ENCODE measurements around the gene TNRC6A. TPM values are rescaled to one million over a fixed set of nuclear protein-coding genes. Genes with fewer than 3 reads are reported as not detected.

The TNRC6A gene
- total RNA-seq, result 10 to 100 TPM; 30.3 to 33.9 TPM

DNA sequence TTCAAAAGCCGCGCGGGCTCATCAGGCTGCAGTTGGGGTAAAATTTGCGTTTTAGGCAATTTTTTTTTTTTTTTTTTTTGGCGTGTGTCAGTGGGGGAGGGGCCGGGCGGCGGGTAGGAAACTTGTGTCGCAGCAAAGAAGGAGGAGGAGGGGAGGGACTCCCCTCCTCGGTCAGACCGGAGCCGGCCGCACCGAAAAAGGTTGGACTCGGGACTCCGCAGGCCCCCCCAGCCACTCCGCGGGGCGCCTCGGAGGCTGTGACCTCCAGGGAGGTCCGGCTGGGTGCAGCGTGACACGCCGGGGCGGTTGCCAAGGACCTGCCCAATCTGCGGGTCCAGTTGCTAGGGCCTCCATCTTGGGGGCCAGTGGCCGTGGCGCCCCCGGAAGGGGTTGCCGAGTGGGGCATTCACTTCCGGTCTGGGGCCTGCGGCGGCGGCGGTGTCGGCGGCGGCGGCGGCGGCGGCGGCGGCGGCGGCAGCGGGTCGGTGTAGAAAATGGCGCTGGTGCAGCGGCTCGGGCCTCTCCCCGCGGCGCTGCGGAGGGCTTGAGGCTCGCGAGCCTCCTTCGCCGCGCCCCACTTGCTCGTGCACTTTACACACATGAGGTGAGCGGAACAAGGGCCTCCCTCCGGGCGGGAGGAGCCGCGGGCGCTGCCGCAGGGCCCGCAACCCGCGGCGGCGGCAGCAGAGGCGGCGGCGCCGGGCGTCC, at the start of gene TNRC6A:
TNRC6A (plus strand) TSS at position 409 of the 708 bp plus-strand sequence; CDS start at position 600, 191 bp downstream.
- Mint-ChIP-seq H3K27me3 (no peaks in the 10 kb centered on the region), H3K9me3 (no peaks in the 10 kb centered on the region), H3K27ac (peak within 1 kb of the TSS; percentile 94), H3K36me3 (peaks cover 35% of the 10 kb centered on the region), H3K4me1 (peaks cover 34% of the 10 kb centered on the region), H3K4me3 (peak within 1 kb of the TSS; percentile 91)
- peak; percentile 87 for DNase-seq

DNA sequence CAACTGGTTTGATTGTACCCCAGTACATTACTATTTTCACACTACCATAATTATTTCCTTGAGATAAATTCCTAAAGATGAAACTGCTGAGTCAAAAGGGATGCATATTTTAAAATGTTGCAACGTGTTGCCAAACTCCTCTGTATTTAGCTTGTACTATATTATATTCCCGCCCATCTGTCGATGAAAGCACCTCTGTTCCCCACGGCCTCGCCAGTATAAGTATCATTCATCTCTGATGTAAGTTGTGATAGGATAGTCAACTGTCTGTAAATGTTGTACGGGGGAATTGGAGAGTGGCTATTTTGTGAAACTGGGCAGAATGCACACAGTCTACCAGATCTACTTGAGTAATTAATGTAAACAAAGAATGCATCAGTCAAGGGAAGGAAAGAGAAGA, 47.7 kb upstream of the TNRC6A start:
- Mint-ChIP-seq H3K4me3 (no peak overlapping the region), H3K27me3 (peaks cover 5% of the 10 kb centered on the region), H3K36me3 (no peaks in the 10 kb centered on the region), H3K9me3 (no peaks in the 10 kb centered on the region), H3K27ac (no peak overlapping the region), H3K4me1 (no peaks in the 10 kb centered on the region)
- no peak for DNase-seq

DNA sequence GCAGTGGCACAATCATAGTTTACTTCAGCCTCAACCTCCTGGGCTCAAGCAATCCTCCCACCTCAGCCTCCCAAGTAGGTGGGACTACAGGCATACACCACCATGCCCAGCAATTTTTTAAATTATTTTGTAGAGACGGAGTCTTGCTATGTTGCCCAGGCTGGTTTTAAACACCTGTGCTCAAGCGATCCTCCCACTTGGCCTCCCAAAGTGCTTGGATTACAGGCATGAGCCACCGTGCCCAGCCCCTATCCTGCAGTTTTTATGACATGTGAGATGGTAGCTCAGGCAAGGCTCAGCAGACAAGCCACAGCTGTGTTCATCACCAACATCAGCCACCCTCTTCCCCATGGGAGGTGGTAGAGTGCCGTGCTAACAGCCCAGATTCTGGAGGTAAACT, 46.2 kb upstream of the TNRC6A start:
- H3K4me1 Mint-ChIP-seq, result no peaks in the 10 kb centered on the region
- no peaks in the 10 kb centered on the region for H3K9me3 Mint-ChIP-seq
- DNase-seq, result no peak
- H3K4me3 Mint-ChIP-seq, result no peak overlapping the region
- no peak overlapping the region for H3K27ac Mint-ChIP-seq
- H3K27me3 Mint-ChIP-seq, result peaks cover 4% of the 10 kb centered on the region
- H3K36me3 Mint-ChIP-seq, result no peaks in the 10 kb centered on the region

DNA sequence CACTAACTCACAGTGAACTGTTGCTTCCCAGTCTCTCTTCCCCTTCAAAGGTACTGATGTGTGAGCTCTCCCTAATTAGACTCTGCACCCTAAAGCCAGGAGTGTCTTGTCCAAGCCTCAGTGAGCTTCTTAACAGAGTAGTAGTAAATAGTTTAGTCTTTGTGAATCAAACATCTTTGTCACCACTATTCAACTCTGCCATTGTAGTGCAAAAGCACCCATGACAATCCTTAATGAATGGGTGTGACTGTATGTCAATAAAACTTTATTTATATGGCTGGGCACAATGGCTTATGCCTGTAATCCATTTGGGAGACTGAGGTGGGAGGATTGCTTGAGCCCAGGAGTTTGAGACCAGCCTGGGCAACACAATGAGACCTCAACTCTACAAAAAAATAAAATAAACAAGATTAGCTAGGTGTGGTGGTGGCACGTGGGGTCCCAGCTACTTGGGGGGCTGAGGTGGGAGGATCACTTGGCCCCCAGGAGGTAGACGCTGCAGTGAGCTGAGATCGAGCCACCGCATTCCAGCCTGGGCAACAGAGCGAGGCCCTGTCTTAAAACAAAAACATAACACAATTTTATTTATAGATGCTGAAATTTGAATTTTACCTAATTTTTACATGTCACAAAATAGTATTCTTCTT, 45.5 kb upstream of the TNRC6A start:
- Mint-ChIP-seq H3K36me3 (no peaks in the 10 kb centered on the region), H3K9me3 (no peaks in the 10 kb centered on the region), H3K4me3 (no peak overlapping the region), H3K27ac (no peak overlapping the region), H3K27me3 (peaks cover 6% of the 10 kb centered on the region), H3K4me1 (no peaks in the 10 kb centered on the region)
- no peak for DNase-seq

DNA sequence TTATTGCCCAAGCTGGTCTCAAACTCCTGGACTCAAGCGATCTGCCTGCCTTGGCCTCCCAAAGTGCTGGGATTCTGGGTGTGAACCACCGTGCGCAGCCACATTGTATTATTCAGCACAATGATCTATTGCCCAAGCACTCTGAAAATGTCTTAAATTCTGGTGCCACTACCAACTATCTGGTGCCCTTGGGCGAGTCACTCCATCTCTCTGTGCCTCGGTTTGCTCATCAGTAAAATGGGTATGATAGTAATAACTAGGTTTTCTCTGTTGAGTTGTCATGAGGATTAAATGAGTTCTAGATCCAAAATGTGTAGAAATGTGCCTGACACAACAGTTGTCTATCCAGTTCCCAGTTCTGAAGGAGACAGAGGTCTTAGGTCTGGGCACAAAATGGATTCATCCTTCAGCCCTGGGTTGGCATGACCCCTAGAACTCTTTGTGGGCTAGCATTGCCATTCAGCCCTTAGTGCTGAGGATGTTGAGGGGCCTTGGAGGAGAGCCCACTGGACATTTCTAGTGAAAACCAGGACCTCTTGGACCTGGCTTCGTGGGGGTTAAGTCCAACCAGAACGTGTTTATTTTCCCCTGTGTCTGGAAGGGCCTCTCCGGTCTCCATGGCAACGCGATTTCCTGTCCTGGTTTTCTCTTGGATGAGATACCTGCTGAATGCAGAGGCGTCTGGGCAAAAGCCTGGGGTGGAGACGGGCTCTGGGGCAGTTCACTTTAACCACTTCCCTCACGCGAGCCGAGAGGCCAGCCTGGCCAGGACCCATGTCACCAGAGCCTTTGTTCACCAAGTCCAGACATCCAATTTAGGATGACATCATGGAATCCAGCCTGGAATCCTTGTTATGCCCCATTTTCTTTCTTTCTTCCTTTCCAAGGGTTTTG, 43.7 kb upstream of the TNRC6A start:
- Mint-ChIP-seq H3K4me3 (no peak overlapping the region), H3K27me3 (peaks cover 9% of the 10 kb centered on the region), H3K27ac (no peak overlapping the region), H3K9me3 (no peaks in the 10 kb centered on the region), H3K4me1 (no peaks in the 10 kb centered on the region), H3K36me3 (no peaks in the 10 kb centered on the region)
- DNase-seq, result no peak

DNA sequence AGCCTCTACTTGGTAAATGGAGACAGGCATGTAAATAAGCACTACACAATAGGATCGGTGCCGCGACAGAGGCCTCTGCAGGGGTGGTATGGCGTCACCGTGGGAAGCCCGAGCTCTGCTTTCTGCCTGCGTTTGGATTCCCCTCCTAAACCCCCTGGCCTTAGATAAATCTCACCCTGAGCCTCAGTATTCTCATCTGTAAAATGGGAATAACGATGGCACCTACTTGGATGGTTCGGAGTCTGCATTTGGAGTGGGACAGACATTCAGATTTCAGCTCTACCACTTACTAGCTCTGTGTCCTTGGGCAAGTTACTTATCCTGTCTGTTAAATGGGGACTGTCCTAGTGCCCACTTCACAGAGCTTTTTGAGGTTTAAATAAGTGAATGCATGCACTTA, 42.8 kb upstream of the TNRC6A start:
- Mint-ChIP-seq H3K9me3 (no peaks in the 10 kb centered on the region), H3K27ac (no peak overlapping the region), H3K27me3 (peaks cover 9% of the 10 kb centered on the region), H3K4me1 (no peaks in the 10 kb centered on the region), H3K36me3 (no peaks in the 10 kb centered on the region), H3K4me3 (no peak overlapping the region)
- no peak for DNase-seq

DNA sequence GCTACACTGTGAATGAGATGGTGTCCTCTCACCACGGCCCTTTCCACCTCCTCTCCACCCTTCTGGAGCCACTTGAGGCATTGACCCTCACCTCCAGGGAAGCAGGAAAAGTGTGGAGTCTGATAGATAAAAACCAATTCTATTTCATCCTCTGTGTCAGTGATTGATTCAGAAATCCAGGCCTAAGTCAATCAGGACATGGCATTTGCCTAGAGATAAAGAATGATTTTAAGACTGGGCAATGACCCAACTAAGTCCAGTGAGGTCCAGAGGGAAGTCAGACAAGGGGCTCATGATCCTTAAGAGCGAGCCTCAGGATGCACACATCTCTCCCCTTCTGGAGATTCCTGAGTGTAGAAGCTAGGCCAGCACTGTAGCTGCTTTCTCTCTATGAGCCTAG, 41.1 kb upstream of the TNRC6A start:
- H3K4me1 Mint-ChIP-seq, result no peaks in the 10 kb centered on the region
- peaks cover 9% of the 10 kb centered on the region for H3K27me3 Mint-ChIP-seq
- H3K9me3 Mint-ChIP-seq, result no peaks in the 10 kb centered on the region
- no peak overlapping the region for H3K27ac Mint-ChIP-seq
- DNase-seq, result no peak
- no peak overlapping the region for H3K4me3 Mint-ChIP-seq
- no peaks in the 10 kb centered on the region for H3K36me3 Mint-ChIP-seq

DNA sequence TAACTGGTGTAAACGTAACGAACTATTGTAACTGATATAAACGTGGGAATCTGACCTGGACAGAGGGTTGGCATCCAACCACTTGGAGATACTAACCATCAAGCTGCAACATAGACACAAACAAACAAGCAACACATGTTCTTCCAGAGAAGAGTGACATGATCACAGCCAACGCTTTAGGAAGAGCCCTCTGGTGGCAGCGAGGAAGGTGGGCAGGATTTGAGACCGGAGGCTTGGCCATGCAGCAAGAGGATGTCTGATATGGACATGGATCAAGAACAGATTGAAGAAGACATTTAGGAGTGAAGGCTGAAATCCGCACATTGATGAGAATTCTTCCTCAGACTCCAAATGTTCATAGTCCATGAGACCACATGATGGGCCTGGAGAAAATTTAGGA, 40.3 kb upstream of the TNRC6A start:
- no peak overlapping the region for H3K4me3 Mint-ChIP-seq
- H3K27ac Mint-ChIP-seq, result no peak overlapping the region
- no peak for DNase-seq
- no peaks in the 10 kb centered on the region for H3K9me3 Mint-ChIP-seq
- H3K27me3 Mint-ChIP-seq, result peaks cover 9% of the 10 kb centered on the region
- H3K36me3 Mint-ChIP-seq, result no peaks in the 10 kb centered on the region
- H3K4me1 Mint-ChIP-seq, result no peaks in the 10 kb centered on the region

DNA sequence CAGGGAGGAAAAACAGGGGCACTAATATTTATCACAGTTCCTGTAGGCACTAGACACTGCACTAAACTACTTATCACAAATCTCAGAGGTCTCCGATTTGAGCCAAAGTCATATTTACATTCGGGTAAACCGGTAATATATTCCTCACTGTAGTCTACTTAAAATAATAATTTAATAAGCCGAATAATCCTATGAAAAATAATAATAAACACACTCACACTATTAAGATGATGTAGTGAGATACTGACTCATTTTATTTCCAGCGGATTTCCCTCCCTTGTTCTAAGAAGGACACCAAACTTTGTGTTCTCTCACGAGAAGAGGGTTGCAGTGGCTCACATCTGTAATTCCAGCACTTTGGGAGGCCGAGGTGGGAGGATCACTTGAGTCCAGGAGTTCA, 36.6 kb upstream of the TNRC6A start:
- Mint-ChIP-seq H3K27ac (no peak overlapping the region), H3K36me3 (no peaks in the 10 kb centered on the region), H3K4me3 (no peak overlapping the region), H3K4me1 (no peaks in the 10 kb centered on the region), H3K27me3 (peaks cover 11% of the 10 kb centered on the region), H3K9me3 (no peaks in the 10 kb centered on the region)
- DNase-seq, result no peak

DNA sequence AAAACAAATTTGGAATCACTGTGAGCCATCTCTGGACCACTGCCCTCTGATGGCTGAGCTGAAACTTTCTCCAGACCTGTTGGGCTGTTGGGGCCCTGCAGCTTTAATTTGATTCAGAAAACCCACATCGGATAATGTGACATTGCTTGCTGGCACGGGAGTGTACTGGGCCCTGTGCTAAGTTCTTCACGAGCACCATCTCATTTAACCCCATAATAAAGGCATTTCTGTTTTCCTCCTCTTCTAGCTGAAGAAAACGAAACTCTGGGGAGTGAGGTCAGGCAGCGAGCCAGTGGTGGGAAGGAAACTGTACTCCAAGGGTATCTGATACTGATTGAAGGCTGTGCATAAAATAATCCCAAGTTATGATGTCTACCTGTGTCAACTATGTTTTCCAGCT, 34.5 kb upstream of the TNRC6A start:
- no peak for DNase-seq
- H3K9me3 Mint-ChIP-seq, result no peaks in the 10 kb centered on the region
- no peaks in the 10 kb centered on the region for H3K36me3 Mint-ChIP-seq
- peaks cover 6% of the 10 kb centered on the region for H3K27me3 Mint-ChIP-seq
- no peak overlapping the region for H3K27ac Mint-ChIP-seq
- H3K4me3 Mint-ChIP-seq, result no peak overlapping the region
- H3K4me1 Mint-ChIP-seq, result no peaks in the 10 kb centered on the region

DNA sequence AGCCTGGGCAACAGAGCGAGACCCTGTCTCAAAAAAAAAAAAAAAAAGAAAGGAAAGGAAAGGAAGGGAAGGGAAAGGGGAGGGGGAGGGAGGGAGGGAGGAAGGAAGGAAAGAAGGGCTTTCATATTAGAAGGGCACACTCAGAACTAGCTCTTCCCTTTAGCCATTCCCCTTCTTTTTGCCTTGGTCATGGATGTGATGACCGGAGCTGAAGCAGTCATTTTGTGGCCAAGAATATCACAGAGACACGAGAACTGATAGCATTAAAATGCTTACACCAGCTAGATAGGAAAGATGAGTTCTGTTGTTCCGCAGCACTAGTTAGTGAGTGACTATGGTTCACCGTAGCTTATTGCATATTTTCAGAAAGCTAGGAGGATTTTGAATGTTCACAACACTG, 32.8 kb upstream of the TNRC6A start:
- Mint-ChIP-seq H3K4me1 (no peaks in the 10 kb centered on the region), H3K36me3 (no peaks in the 10 kb centered on the region), H3K27me3 (peaks cover 9% of the 10 kb centered on the region), H3K9me3 (no peaks in the 10 kb centered on the region), H3K4me3 (no peak overlapping the region), H3K27ac (no peak overlapping the region)
- DNase-seq, result no peak

DNA sequence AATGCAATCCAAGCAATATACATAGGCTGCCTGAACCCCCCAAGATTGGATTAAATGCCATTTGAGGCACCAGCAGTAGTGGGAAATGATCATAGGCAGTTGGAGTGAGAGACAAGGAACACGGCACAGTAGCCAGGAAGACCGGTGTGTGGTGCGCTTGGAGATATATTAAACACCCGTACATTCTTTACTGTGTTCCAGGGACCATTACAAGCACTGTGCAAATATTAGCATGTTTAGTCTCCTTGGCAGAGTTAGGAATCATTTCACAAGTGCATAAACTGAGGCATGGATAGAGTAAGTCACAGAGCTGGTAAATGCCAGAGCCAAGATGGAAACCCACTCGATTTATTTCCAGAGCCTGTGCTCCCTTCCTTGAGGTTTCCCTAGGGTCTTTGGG, 31.1 kb upstream of the TNRC6A start:
- peaks cover 15% of the 10 kb centered on the region for H3K27me3 Mint-ChIP-seq
- no peak for DNase-seq
- H3K36me3 Mint-ChIP-seq, result no peaks in the 10 kb centered on the region
- no peak overlapping the region for H3K27ac Mint-ChIP-seq
- H3K4me3 Mint-ChIP-seq, result no peak overlapping the region
- no peaks in the 10 kb centered on the region for H3K4me1 Mint-ChIP-seq
- H3K9me3 Mint-ChIP-seq, result no peaks in the 10 kb centered on the region

DNA sequence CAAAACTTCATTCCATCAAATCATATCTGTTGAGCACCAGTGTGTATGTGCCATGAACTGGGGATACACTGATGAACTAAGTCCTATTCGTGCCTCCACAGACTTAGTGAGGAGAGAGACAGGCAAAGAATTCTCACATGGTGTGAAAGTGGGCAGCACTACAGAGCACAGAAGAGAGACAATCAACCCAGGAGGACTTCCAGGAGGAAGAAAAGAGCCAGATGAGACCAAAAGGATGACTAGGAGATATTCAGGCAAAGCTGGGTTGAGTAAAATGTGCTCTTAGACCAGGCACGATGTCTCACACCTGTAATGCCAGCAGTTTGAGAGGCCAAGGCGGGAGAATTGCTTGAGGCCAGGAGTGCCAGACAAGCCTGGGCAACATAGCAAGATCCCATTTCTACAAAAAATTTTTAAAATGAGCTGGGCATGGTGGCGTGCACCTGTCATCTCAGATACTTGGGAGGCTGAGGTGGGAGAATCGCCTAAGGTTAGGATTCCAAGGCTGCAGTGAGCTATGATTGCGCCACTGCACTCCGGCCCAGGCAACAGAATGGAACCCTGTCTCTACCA, 30.2 kb upstream of the TNRC6A start:
- peaks cover 15% of the 10 kb centered on the region for H3K27me3 Mint-ChIP-seq
- H3K27ac Mint-ChIP-seq, result no peak overlapping the region

DNA sequence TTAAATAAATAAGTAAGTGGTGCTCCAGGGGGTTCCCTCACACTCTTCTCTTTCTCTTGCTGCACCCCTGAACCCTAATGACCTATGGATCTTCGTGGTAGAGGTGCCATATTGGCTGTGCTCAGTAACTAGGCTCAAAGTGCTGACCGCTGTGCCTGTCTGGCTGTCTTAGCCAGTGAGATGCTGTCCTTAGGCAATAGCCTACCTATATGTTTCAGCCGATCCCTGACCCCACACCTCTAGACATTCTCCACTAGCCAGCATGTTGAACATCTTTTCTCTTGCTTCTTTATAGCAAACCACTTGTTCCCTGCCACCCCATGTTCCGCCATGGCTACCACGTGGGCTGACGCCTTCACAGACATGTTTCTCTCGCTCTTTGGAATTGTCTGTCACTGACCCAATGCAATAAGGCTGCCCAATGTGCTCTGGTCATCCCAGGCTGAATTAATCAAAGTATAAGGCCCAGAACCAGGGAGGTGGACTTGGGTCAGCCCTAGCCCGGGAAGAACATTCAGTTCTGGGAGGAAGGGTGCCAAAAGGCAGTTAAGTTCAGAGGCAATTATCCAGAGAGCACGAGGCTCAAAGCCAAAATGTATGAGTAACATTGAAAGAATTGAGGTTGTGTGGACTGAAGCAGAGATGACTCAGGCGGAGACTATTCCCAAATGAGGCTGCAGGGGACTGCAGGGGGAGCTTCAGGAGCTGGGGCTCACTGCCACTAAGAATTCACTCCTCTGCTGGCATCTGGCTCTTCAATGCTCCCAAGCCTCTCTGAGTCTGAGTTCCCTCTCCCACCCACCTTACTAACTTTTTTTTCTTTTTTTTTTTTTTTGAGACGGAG, 28.7 kb upstream of the TNRC6A start:
- Mint-ChIP-seq H3K4me1 (no peaks in the 10 kb centered on the region), H3K9me3 (no peaks in the 10 kb centered on the region), H3K36me3 (no peaks in the 10 kb centered on the region), H3K27me3 (peaks cover 15% of the 10 kb centered on the region), H3K4me3 (no peak overlapping the region), H3K27ac (no peak overlapping the region)
- DNase-seq, result no peak

More for the DNA sequence above, 30.2 kb upstream of the TNRC6A start:
- no peaks in the 10 kb centered on the region for H3K9me3 Mint-ChIP-seq
- no peaks in the 10 kb centered on the region for H3K36me3 Mint-ChIP-seq
- no peak overlapping the region for H3K4me3 Mint-ChIP-seq
- DNase-seq, result no peak
- no peaks in the 10 kb centered on the region for H3K4me1 Mint-ChIP-seq
